Left cardiac atrium (tissue), 4 donors: ENCODE measurements around the gene TOMM40. TPM values are rescaled to one million over a fixed set of nuclear protein-coding genes. Genes with fewer than 3 reads are reported as not detected.
A peak's percentile ranks its signal among the peaks of the same experiment; 100 is the strongest.
"Not testable (repeated sequence)": the region's sequence is repeated elsewhere in the genome, so short reads cannot be mapped to it uniquely, and the experiment has no call there.

Source experiments
- ATAC-seq, 2 donors: fragments of 200-7000 bp; cut with Tn5 transposase; one replicate each; pipeline ENCODE4 v1.9.1; 2020; ENCODE audit warnings: mild to moderate bottlenecking in 2 of 2, moderate library complexity in 2 of 2
- DNase-seq: peaks from one replicate; pipeline ENCODE4 v3.0.0-alpha.2; 2020
- intact Hi-C, 2 donors: fragments of 100-400 bp; cut with DNase I; formaldehyde crosslinking; loops; one replicate each; pipeline versions ENCODE4 v1.14.1 to v1.15.1; 2022 to 2023
- total RNA-seq, 2 donors: library from RNA; stranded (reverse); fragmentation: NEBNext Ultra II Directional; extraction: Animal tissue kit (Norgen Biotek cat#: 25700); gene quantifications; one replicate each; pipeline ENCODE4 v1.2.1, GENCODE V29; 2021
- donor health status: DM: no; HTN: yes; CAD: no.
- donor health status: DM: no; HTN: yes; CAD: no; lungs with severe emphysema.
- donor health status: DM: yes; HTN: yes; CAD: no.
- donor health status: Dilated cardiomyopathy.

The TOMM40 gene
- total RNA-seq, 2 donors from 2014 or later: 43.0 to 63.1 TPM

- intact Hi-C loops: no loop called here
- DNase-seq (no peak), ATAC-seq (no peak)
Measured at GRCh38 chr19:44866664-44867063, 24.4 kb upstream of the TOMM40 start.

- intact Hi-C loops: no loop called here
- DNase-seq: no peak
- no peak for ATAC-seq
Measured at GRCh38 chr19:44867578-44867977, 23.5 kb upstream of the TOMM40 start.

GRCh38 chr19:44869733-44870470 lies 21.2 kb upstream of the TOMM40 start:
- intact Hi-C loops: no loop called here
- DNase-seq: peak; percentile 84

GRCh38 chr19:44871809-44872208 lies 19.2 kb upstream of the TOMM40 start:
- intact Hi-C loops: no loop called here
- ATAC-seq (no peak), DNase-seq (no peak)

More at GRCh38 chr19:44869733-44870470, 21.2 kb upstream of the TOMM40 start:
- ATAC-seq: peak; percentile 14 to 52

GRCh38 chr19:44872661-44873060 lies 18.4 kb upstream of the TOMM40 start:
- intact Hi-C loops: no loop called here
- DNase-seq (no peak), ATAC-seq (no peak)

GRCh38 chr19:44874317-44874716 lies 16.7 kb upstream of the TOMM40 start:
- ATAC-seq: no peak
- intact Hi-C loops: no loop called here
- no peak for DNase-seq

- no peak for ATAC-seq
- intact Hi-C loops: no loop called here
- DNase-seq: no peak
Measured at GRCh38 chr19:44875666-44876451, 15.2 kb upstream of the TOMM40 start.

- intact Hi-C loops: no loop called here
- no peak for DNase-seq
- no peak for ATAC-seq
Measured at GRCh38 chr19:44876930-44877535, 14.0 kb upstream of the TOMM40 start.

GRCh38 chr19:44878120-44878865 lies 12.8 kb upstream of the TOMM40 start:
- DNase-seq (no peak), ATAC-seq (no peak)
- intact Hi-C loops: no loop called here

GRCh38 chr19:44879309-44880065 lies 11.6 kb upstream of the TOMM40 start:
- no peak for ATAC-seq
- intact Hi-C loops: no loop called here
- DNase-seq: no peak

- ATAC-seq (no peak), DNase-seq (no peak)
- intact Hi-C loops: no loop called here
Measured at GRCh38 chr19:44882063-44882462, 9.0 kb upstream of the TOMM40 start.

GRCh38 chr19:44882619-44883397 lies 8.2 kb upstream of the TOMM40 start:
- ATAC-seq: not testable (repeated sequence)

GRCh38 chr19:44883922-44884321 lies 7.1 kb upstream of the TOMM40 start:
- DNase-seq (no peak), ATAC-seq (no peak)
- intact Hi-C loops: no loop called here

More at GRCh38 chr19:44882619-44883397, 8.2 kb upstream of the TOMM40 start:
- DNase-seq, intact Hi-C loops: not testable (repeated sequence)

GRCh38 chr19:44884566-44884965 lies 6.5 kb upstream of the TOMM40 start:
- intact Hi-C loops: no loop called here
- DNase-seq: no peak
- no peak for ATAC-seq

GRCh38 chr19:44886141-44886540 lies 4.9 kb upstream of the TOMM40 start:
- intact Hi-C loops: no loop called here
- no peak for DNase-seq
- no peak for ATAC-seq

- ATAC-seq (no peak), DNase-seq (no peak)
- intact Hi-C loops: no loop called here
Measured at GRCh38 chr19:44887648-44888047, 3.4 kb upstream of the TOMM40 start.

GRCh38 chr19:44888335-44888734 lies 2.7 kb upstream of the TOMM40 start:
- ATAC-seq, DNase-seq, intact Hi-C loops: not testable (repeated sequence)

GRCh38 chr19:44889830-44890365 lies 1.2 kb upstream of the TOMM40 start:
- no peak for ATAC-seq
- DNase-seq: no peak

More at GRCh38 chr19:44889830-44890365, 1.2 kb upstream of the TOMM40 start:
- intact Hi-C loops: no loop called here
